ENCODE data around the gene DOK5.

DOK5 gene

DNA sequence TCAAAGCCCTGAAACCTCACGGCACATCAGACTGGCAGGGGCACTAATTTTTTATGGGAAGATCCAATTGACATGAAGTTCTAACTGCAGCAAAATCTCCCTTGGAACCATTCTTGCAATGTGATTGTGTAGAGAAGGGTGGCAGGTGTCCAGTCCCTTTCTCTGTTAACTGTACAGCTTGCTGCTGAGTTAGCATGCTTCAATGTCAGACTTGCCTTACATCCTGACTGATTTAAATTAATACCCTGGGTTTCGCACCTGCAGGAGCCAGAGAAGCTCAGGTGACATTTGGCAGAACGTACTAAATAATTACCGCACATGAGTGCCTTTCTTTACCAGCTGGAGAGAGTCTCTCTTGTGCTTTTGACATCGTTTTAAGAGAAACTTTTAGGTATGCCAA, 123.0 kb downstream of the DOK5 start:
- Histone ChIP-seq H3K27ac (ENCODE audit: low read depth, low read length) (no peak overlapping the region), H3K9me2 (replicated peaks; ENCODE audit: insufficient read depth, low read length) (no peaks in the 10 kb centered on the region), H3K27me3 (ENCODE audit: low read length) (no peaks in the 10 kb centered on the region), H3K79me2 (ENCODE audit: insufficient read depth, low read length) (no peaks in the 10 kb centered on the region), H2AFZ (ENCODE audit: low read depth, low read length, severe bottlenecking) (no peak overlapping the region), H3K4me2 (ENCODE audit: low read depth, low read length, poor library complexity, severe bottlenecking) (no peak overlapping the region), H3F3A (ENCODE audit: insufficient read depth) (no peaks in the 10 kb centered on the region), H3K9ac (ENCODE audit: low read length) (no peak overlapping the region), H3K36me3 (ENCODE audit: low read length) (no peaks in the 10 kb centered on the region), H4K20me1 (ENCODE audit: low read depth, low read length) (no peaks in the 10 kb centered on the region), H3K4me3 (ENCODE audit: insufficient read depth, low read length, poor library complexity, severe bottlenecking) (no peak overlapping the region), H3K9me3 (ENCODE audit: insufficient read depth, low read length) (no peaks in the 10 kb centered on the region)
- no peak for TF ChIP-seq EZH2phosphoT487 (conservative IDR thresholded peaks at IDR 0.05; ENCODE audit: low read length)
- TF ChIP-seq, protein P1, sequence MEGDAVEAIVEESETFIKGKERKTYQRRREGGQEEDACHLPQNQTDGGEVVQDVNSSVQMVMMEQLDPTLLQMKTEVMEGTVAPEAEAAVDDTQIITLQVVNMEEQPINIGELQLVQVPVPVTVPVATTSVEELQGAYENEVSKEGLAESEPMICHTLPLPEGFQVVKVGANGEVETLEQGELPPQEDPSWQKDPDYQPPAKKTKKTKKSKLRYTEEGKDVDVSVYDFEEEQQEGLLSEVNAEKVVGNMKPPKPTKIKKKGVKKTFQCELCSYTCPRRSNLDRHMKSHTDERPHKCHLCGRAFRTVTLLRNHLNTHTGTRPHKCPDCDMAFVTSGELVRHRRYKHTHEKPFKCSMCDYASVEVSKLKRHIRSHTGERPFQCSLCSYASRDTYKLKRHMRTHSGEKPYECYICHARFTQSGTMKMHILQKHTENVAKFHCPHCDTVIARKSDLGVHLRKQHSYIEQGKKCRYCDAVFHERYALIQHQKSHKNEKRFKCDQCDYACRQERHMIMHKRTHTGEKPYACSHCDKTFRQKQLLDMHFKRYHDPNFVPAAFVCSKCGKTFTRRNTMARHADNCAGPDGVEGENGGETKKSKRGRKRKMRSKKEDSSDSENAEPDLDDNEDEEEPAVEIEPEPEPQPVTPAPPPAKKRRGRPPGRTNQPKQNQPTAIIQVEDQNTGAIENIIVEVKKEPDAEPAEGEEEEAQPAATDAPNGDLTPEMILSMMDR (IDR thresholded peaks at IDR 0.05; ENCODE audit: insufficient read depth, low read length, poor library complexity, severe bottlenecking): no peak

GRCh38 chr20:54600634-54601033, 125.2 kb downstream of the DOK5 start:
- Histone ChIP-seq H3K9me2 (replicated peaks; ENCODE audit: insufficient read depth, low read length) (no peaks in the 10 kb centered on the region), H3F3A (ENCODE audit: insufficient read depth) (no peaks in the 10 kb centered on the region), H3K79me2 (ENCODE audit: insufficient read depth, low read length) (no peaks in the 10 kb centered on the region), H3K36me3 (ENCODE audit: low read length) (no peaks in the 10 kb centered on the region), H3K27me3 (ENCODE audit: low read length) (no peaks in the 10 kb centered on the region), H4K20me1 (ENCODE audit: low read depth, low read length) (no peaks in the 10 kb centered on the region), H2AFZ (ENCODE audit: low read depth, low read length, severe bottlenecking) (no peak overlapping the region), H3K4me3 (ENCODE audit: insufficient read depth, low read length, poor library complexity, severe bottlenecking) (no peak overlapping the region), H3K4me2 (ENCODE audit: low read depth, low read length, poor library complexity, severe bottlenecking) (no peak overlapping the region), H3K9me3 (ENCODE audit: insufficient read depth, low read length) (no peaks in the 10 kb centered on the region), H3K9ac (ENCODE audit: low read length) (no peak overlapping the region), H3K27ac (ENCODE audit: low read depth, low read length) (no peak overlapping the region)
- no peak for TF ChIP-seq EZH2phosphoT487 (conservative IDR thresholded peaks at IDR 0.05; ENCODE audit: low read length)
- TF ChIP-seq, protein P1 (IDR thresholded peaks at IDR 0.05; ENCODE audit: insufficient read depth, low read length, poor library complexity, severe bottlenecking): no peak

- H4K20me1 ChIP-seq (ENCODE audit: low read depth, low read length): no peaks in the 10 kb centered on the region
- H3K27ac ChIP-seq (ENCODE audit: low read depth, low read length): no peak overlapping the region
- no peaks in the 10 kb centered on the region for H3K79me2 ChIP-seq (ENCODE audit: insufficient read depth, low read length)
- H3F3A ChIP-seq (ENCODE audit: insufficient read depth): no peaks in the 10 kb centered on the region
- H3K9me2 ChIP-seq (replicated peaks; ENCODE audit: insufficient read depth, low read length): no peaks in the 10 kb centered on the region
- H3K4me2 ChIP-seq (ENCODE audit: low read depth, low read length, poor library complexity, severe bottlenecking): no peak overlapping the region
- no peaks in the 10 kb centered on the region for H3K9me3 ChIP-seq (ENCODE audit: insufficient read depth, low read length)
- no peak overlapping the region for H2AFZ ChIP-seq (ENCODE audit: low read depth, low read length, severe bottlenecking)
- TF ChIP-seq, protein P1 (IDR thresholded peaks at IDR 0.05; ENCODE audit: insufficient read depth, low read length, poor library complexity, severe bottlenecking): no peak
- TF ChIP-seq EZH2phosphoT487 (conservative IDR thresholded peaks at IDR 0.05; ENCODE audit: low read length): no peak
- no peaks in the 10 kb centered on the region for H3K27me3 ChIP-seq (ENCODE audit: low read length)
- H3K4me3 ChIP-seq (ENCODE audit: insufficient read depth, low read length, poor library complexity, severe bottlenecking): no peak overlapping the region
- H3K9ac ChIP-seq (ENCODE audit: low read length): no peak overlapping the region
- no peaks in the 10 kb centered on the region for H3K36me3 ChIP-seq (ENCODE audit: low read length)
Observed at GRCh38 chr20:54601831-54602515, 126.6 kb downstream of the DOK5 start.

Data from SU-DHL-6 (cell line).